H1 (cell line): ENCODE measurements around the gene XPO5. TPM values are rescaled to one million over a fixed set of nuclear protein-coding genes. Genes with fewer than 3 reads are reported as not detected.

Experiments used
- CTCF ChIA-PET: fragments of 300-600 bp; sonication (Branson Sonifier 250); formaldehyde crosslinking; loops from one replicate; lab custom pipeline; 2021; ENCODE audit not compliant: partially characterized antibody; lab: Charles Lee
- POLR2A ChIA-PET: fragments of 300-600 bp; sonication (Branson Sonifier 250); formaldehyde crosslinking; loops from one replicate; lab custom pipeline; 2021; ENCODE audit warnings: inconsistent platforms; ENCODE audit not compliant: partially characterized antibody; lab: Charles Lee
- DNase-seq, 2 experiments: peaks; one replicate each; pipeline versions ENCODE4 v3.0.0 to v3.0.0-alpha.2; 2010 to 2022; ENCODE audit warnings: low spot score in 2 of 2, low read depth in 1 of 2, mixed read lengths in 1 of 2
- FAIRE-seq: peaks from 2 replicates; lab custom pipeline; 2011; peaks lifted over from hg19 to GRCh38; lab: Jason Lieb, UNC
- H2AFZ ChIP-seq: 2 replicates; pipeline ENCODE4 v1.8.1; 2012; ENCODE audit warnings: low read length, inconsistent platforms
- H2AK5ac ChIP-seq: 2 replicates; pipeline ENCODE4 v1.6.1; 2013; ENCODE audit warnings: low read depth, low read length
- H2BK120ac ChIP-seq: replicated peaks from 2 replicates; pipeline ENCODE3; 2013; ENCODE audit warnings: low read depth, low read length, inconsistent platforms
- H2BK12ac ChIP-seq: 2 replicates; pipeline ENCODE4 v1.6.1; 2013; ENCODE audit warnings: low read depth, low read length
- H2BK15ac ChIP-seq: 2 replicates; pipeline ENCODE4 v1.6.1; 2013; ENCODE audit warnings: low read length
- H2BK20ac ChIP-seq: 2 replicates; pipeline ENCODE4 v1.6.1; 2013; ENCODE audit warnings: low read length
- H2BK5ac ChIP-seq: 2 replicates; pipeline ENCODE4 v1.6.1; 2013; ENCODE audit warnings: low read depth, low read length
- H3K14ac ChIP-seq: 2 replicates; pipeline ENCODE4 v1.6.1; 2013; ENCODE audit warnings: inconsistent platforms; ENCODE audit not compliant: insufficient read length
- H3K18ac ChIP-seq: 2 replicates; pipeline ENCODE4 v1.6.1; 2013; ENCODE audit warnings: low read length; ENCODE audit errors: extremely low read depth
- H3K23ac ChIP-seq: 2 replicates; pipeline ENCODE4 v1.6.1; 2013; ENCODE audit warnings: inconsistent platforms; ENCODE audit not compliant: insufficient read length
- H3K23me2 ChIP-seq: 2 replicates; pipeline ENCODE4 v1.6.1; 2013; ENCODE audit warnings: low read depth, low read length
- H3K27ac ChIP-seq: 2 replicates; pipeline ENCODE4 v1.6.1; 2011; ENCODE audit warnings: low read depth, low read length, inconsistent platforms
- H3K27me3 ChIP-seq, 4 experiments: replicated peaks in 1 of 4; 1 replicate in 1 of 4; 2 replicates in 3 of 4; pipeline versions ENCODE4 v1.6.1 to v1.8.1; 2011 to 2013; ENCODE audit warnings: low read length in 3 of 4, mild to moderate bottlenecking in 3 of 4, inconsistent platforms in 2 of 4, mixed read lengths in 2 of 4, moderate library complexity in 1 of 4; ENCODE audit not compliant: control insufficient read depth in 3 of 4, insufficient read depth in 3 of 4; ENCODE audit errors: extremely low read depth in 1 of 4
- H3K36me3 ChIP-seq, 4 experiments: 2 replicates each; pipeline versions ENCODE4 v1.6.1 to v1.8.1; 2011 to 2013; ENCODE audit warnings: mild to moderate bottlenecking in 4 of 4, low read length in 3 of 4, moderate library complexity in 2 of 4, control low read depth in 1 of 4, inconsistent platforms in 1 of 4; ENCODE audit not compliant: insufficient read depth in 4 of 4, control insufficient read depth in 2 of 4
- H3K4ac ChIP-seq: replicated peaks from 2 replicates; pipeline ENCODE3; 2013; ENCODE audit warnings: low read length, low read depth, mixed read lengths, inconsistent platforms; ENCODE audit not compliant: insufficient read length
- H3K4me1 ChIP-seq, 4 experiments: replicated peaks in 1 of 4; 1 replicate in 1 of 4; 2 replicates in 3 of 4; pipeline versions ENCODE4 v1.6.1 to v1.8.1; 2011 to 2013; ENCODE audit warnings: low read length in 3 of 4, inconsistent platforms in 2 of 4, mixed read lengths in 1 of 4; ENCODE audit not compliant: insufficient read depth in 4 of 4, control insufficient read depth in 3 of 4
- H3K4me2 ChIP-seq, 2 experiments: 2 replicates each; pipeline versions ENCODE4 v1.6.1 to v1.8.1; 2011 to 2013; ENCODE audit warnings: low read depth in 2 of 2, low read length in 2 of 2, control low read depth in 1 of 2, inconsistent platforms in 1 of 2, mild to moderate bottlenecking in 1 of 2; ENCODE audit not compliant: insufficient read depth in 1 of 2
- H3K4me3 ChIP-seq, 4 experiments: fragments of 200-600, 300-600 bp in 1 of 4; sonication (generic), shearing (Covaris generic), sonication (Bioruptor Twin) in 1 of 4; 2 replicates each; pipeline versions ENCODE4 v1.5.1 to v1.8.1; 2011 to 2016; ENCODE audit warnings: low read length in 4 of 4, low read depth in 3 of 4, control low read depth in 2 of 4, inconsistent platforms in 2 of 4, mild to moderate bottlenecking in 2 of 4, mixed read lengths in 1 of 4, moderate library complexity in 1 of 4; ENCODE audit not compliant: insufficient read depth in 2 of 4; ENCODE audit errors: extremely low read depth in 1 of 4
- H3K56ac ChIP-seq: replicated peaks from 2 replicates; pipeline ENCODE3; 2013; ENCODE audit warnings: low read depth, mild to moderate bottlenecking, mixed read lengths, low read length, inconsistent platforms; ENCODE audit not compliant: insufficient read length
- H3K79me1 ChIP-seq: 2 replicates; pipeline ENCODE4 v1.6.1; 2013; ENCODE audit warnings: low read depth, low read length, control low read depth
- H3K79me2 ChIP-seq, 2 experiments: 2 replicates each; pipeline versions ENCODE4 v1.6.1 to v1.8.1; 2012 to 2013; ENCODE audit warnings: low read length in 2 of 2, mild to moderate bottlenecking in 2 of 2, inconsistent platforms in 1 of 2; ENCODE audit not compliant: insufficient read depth in 2 of 2, control insufficient read depth in 1 of 2
- H3K9ac ChIP-seq, 4 experiments: replicated peaks in 1 of 4; 1 replicate in 1 of 4; 2 replicates in 3 of 4; pipeline versions ENCODE4 v1.6.1 to v1.8.1; 2011 to 2013; ENCODE audit warnings: low read depth in 3 of 4, low read length in 3 of 4, control low read depth in 2 of 4, mild to moderate bottlenecking in 2 of 4, moderate library complexity in 2 of 4, inconsistent platforms in 1 of 4; ENCODE audit errors: extremely low read depth in 1 of 4
- H3K9me3 ChIP-seq, 2 experiments: 2 replicates each; pipeline versions ENCODE4 v1.6.1 to v1.8.1; 2012 to 2013; ENCODE audit warnings: mild to moderate bottlenecking in 2 of 2, moderate library complexity in 2 of 2, control low read depth in 1 of 2, inconsistent platforms in 1 of 2, low read depth in 1 of 2, low read length in 1 of 2, mixed read lengths in 1 of 2; ENCODE audit not compliant: insufficient read depth in 2 of 2
- H4K20me1 ChIP-seq, 2 experiments: replicated peaks in 1 of 2; 2 replicates each; pipeline versions ENCODE3 to v1.8.1; 2011 to 2013; ENCODE audit warnings: inconsistent platforms in 2 of 2, low read length in 2 of 2, mild to moderate bottlenecking in 1 of 2; ENCODE audit not compliant: insufficient read depth in 2 of 2, control insufficient read depth in 1 of 2
- H4K5ac ChIP-seq: 2 replicates; pipeline ENCODE4 v1.6.1; 2013; ENCODE audit warnings: low read length, low read depth, mixed read lengths, inconsistent platforms; ENCODE audit not compliant: insufficient read length
- H4K8ac ChIP-seq: 2 replicates; pipeline ENCODE4 v1.8.0; 2013; ENCODE audit warnings: mild to moderate bottlenecking, moderate library complexity, low read length, inconsistent platforms; ENCODE audit not compliant: insufficient read depth; ENCODE audit errors: extremely low read depth
- H4K91ac ChIP-seq: replicated peaks from 2 replicates; pipeline ENCODE3; 2013; ENCODE audit warnings: low read length, mixed read lengths, inconsistent platforms; ENCODE audit not compliant: insufficient read length
- BACH1 ChIP-seq: IDR thresholded peaks from 2 replicates; pipeline ENCODE4 v1.6.1; 2012; ENCODE audit warnings: low read length, improper control_type of control experiment
- CEBPB ChIP-seq: IDR thresholded peaks from 2 replicates; pipeline ENCODE4 v1.6.1; 2012; ENCODE audit warnings: low read depth, low read length
- EGR1 ChIP-seq: IDR thresholded peaks from 2 replicates; pipeline ENCODE4 v1.6.1; 2011; ENCODE audit warnings: low read depth, low read length, borderline replicate concordance
- EZH2 ChIP-seq: fragments of 200-600 bp; sonication (generic); IDR thresholded peaks from 2 replicates; pipeline ENCODE4 v1.7.1; 2012; ENCODE audit warnings: low read depth, mild to moderate bottlenecking, moderate library complexity, low read length, inconsistent platforms; ENCODE audit not compliant: severe bottlenecking
- JUN ChIP-seq: IDR thresholded peaks from 2 replicates; pipeline ENCODE4 v1.6.1; 2011; ENCODE audit warnings: low read depth, mild to moderate bottlenecking, improper control_type of control experiment, low read length
- JUND ChIP-seq: IDR thresholded peaks from 2 replicates; pipeline ENCODE4 v1.6.1; 2011; ENCODE audit warnings: mild to moderate bottlenecking, improper control_type of control experiment, low read length
- MAFK ChIP-seq: IDR thresholded peaks from 2 replicates; pipeline ENCODE4 v1.6.1; 2012; ENCODE audit warnings: low read depth, mild to moderate bottlenecking, improper control_type of control experiment, low read length
- RFX5 ChIP-seq: IDR thresholded peaks from 2 replicates; pipeline ENCODE4 v1.6.1; 2011; ENCODE audit warnings: low read depth, low read length, improper control_type of control experiment, borderline replicate concordance
- SAP30 ChIP-seq: fragments of 300-600 bp; sonication (generic); IDR thresholded peaks from 2 replicates; pipeline ENCODE4 v1.7.1; 2012; ENCODE audit warnings: low read length, moderate library complexity, mild to moderate bottlenecking, inconsistent platforms; ENCODE audit not compliant: insufficient read depth, insufficient replicate concordance
- SIRT6 ChIP-seq: IDR thresholded peaks from one replicate; pipeline ENCODE4 v1.7.1; 2012; ENCODE audit warnings: low read length, inconsistent platforms
- TBP ChIP-seq: IDR thresholded peaks from 2 replicates; pipeline ENCODE4 v1.6.1; 2011; ENCODE audit warnings: low read depth, low read length, improper control_type of control experiment
- TCF12 ChIP-seq: IDR thresholded peaks from 2 replicates; pipeline ENCODE4 v1.6.1; 2011; ENCODE audit warnings: low read depth, mild to moderate bottlenecking, low read length
- WGBS, 2 experiments: shearing (Covaris generic) in 1 of 2; methylation state at CpG; one replicate each; pipeline versions ENCODE4 v1.1.6 to v1.1.7; 2013 to 2015; ENCODE audit warnings: low lambda C conversion rate in 2 of 2, mixed read lengths in 2 of 2, inconsistent platforms in 1 of 2, low coverage in 1 of 2, missing lambda C conversion rate in 1 of 2; ENCODE audit not compliant: insufficient replicate concordance in 2 of 2, insufficient coverage in 1 of 2, insufficient read length in 1 of 2; ENCODE audit errors: extremely low coverage in 1 of 2, missing lambda C conversion rate in 1 of 2; 5-methylcytosine and 5-hydroxymethylcytosine counted together
- polyA plus RNA-seq, 7 experiments: library from polyadenylated mRNA; depleted of rRNA in 3 of 7; stranded (reverse) in 5 of 7; unstranded in 2 of 7; fragments of >200 nt in 5 of 7; fragments of 200-250 nt in 2 of 7; gene quantifications; 1 replicate in 5 of 7; 2 replicates in 1 of 7; 4 replicates in 1 of 7; pipeline versions ENCODE4 v1.2.1 to v1.2.3, GENCODE V29; 2011 to 2013; ENCODE audit warnings: missing spikeins in 2 of 7, mixed read lengths in 2 of 7
- total RNA-seq: library from RNA; stranded (reverse); fragmentation: NEBNext Ultra II Directional; extraction: Animal tissue kit (Norgen Biotek cat#: 25700); gene quantifications from 2 replicates; pipeline ENCODE4 v1.2.1, GENCODE V29; 2021
- TF ChIP-seq, protein P1 (sequence below): IDR thresholded peaks from 2 replicates; pipeline ENCODE4 v1.6.1; 2012; ENCODE audit warnings: inconsistent platforms

The XPO5 gene
- total and polyA plus RNA-seq, 2 of the 8 experiments (the other 6 are each of a cell fraction or from before 2014, with no cell fraction given), result 80.6 to 95.7 TPM

DNA sequence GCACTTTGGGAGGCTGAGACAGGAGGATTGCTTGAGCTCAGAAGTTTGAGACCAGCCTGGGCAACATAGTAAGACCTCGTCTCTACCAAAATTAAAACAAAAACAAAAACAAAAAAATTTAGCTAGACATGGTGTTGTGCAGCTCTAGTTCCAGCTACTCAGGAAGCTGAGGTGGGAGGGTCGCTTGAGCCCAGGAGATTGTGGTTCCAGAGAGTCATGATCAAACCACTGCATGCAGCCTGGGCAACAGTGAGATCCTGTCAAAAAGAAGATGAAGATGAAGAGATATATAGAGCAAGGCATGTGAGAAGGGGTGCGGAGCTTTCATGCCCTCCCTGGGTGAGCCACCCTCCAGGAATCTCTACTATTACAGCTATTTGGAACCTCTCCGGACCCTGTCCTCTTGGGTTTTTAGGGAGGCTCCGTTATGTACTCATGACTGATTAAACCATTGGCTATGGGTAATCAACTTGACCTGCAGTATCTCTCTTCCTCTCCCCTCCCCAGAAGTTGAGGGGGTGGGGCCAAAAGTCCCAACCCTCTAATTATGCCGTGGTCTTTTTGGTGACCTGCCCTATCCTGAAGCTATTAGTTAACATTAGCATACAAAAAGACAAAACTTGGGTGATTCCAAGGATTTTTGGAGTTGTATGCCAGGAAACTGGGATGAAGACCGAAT lies 9.2 kb upstream of the XPO5 start:
- Histone ChIP-seq H3K36me3 (peaks cover 3 to 33% (median 17%) of the 10 kb centered on the region in 4 experiments; a peak in 7 of 8 replicates), H3K27ac (no peak overlapping the region), H2BK5ac (no peak overlapping the region), H3K9ac (no peak overlapping the region), H3K23ac (no peak overlapping the region), H2BK15ac (no peak overlapping the region), H2BK20ac (no peak overlapping the region), H3K9me3 (no peaks in the 10 kb centered on the region), H2AK5ac (no peak overlapping the region), H3K79me2 (no peaks in the 10 kb centered on the region; a peak in 1 of 4 replicates), H3K4me2 (no peak overlapping the region), H3K79me1 (no peaks in the 10 kb centered on the region; the same call in 1 of the 2 replicates), H2BK12ac (no peak overlapping the region), H3K14ac (no peak overlapping the region), H3K56ac (no peak overlapping the region), H3K4me1 (no peaks in the 10 kb centered on the region), H3K27me3 (no peaks in the 10 kb centered on the region), H2AFZ (no peak overlapping the region), H4K91ac (no peak overlapping the region), H4K20me1 (peaks cover 0 to 5% of the 10 kb centered on the region in 2 experiments), H2BK120ac (no peak overlapping the region), H4K5ac (no peak overlapping the region), H3K4me3 (no peak overlapping the region), H3K4ac (no peak overlapping the region), H3K18ac (no peak overlapping the region), H4K8ac (no peak overlapping the region), H3K23me2 (no peaks in the 10 kb centered on the region)
- FAIRE-seq, result no peak
- DNase-seq, result no peak
- POLR2A ChIA-PET, result interaction anchor here (1.2 kb wide), 1 partner anchor 64 kb away, joined by 3 read pairs; no protein-coding TSS in a partner anchor
- TF ChIP-seq JUND (no peak), CEBPB (no peak), BACH1 (no peak), EZH2 (no peak), MAFK (no peak), TCF12 (no peak), JUN (no peak), TBP (no peak), EGR1 (no peak), SIRT6 (no peak), RFX5 (no peak), SAP30 (no peak)
- TF ChIP-seq, protein P1, sequence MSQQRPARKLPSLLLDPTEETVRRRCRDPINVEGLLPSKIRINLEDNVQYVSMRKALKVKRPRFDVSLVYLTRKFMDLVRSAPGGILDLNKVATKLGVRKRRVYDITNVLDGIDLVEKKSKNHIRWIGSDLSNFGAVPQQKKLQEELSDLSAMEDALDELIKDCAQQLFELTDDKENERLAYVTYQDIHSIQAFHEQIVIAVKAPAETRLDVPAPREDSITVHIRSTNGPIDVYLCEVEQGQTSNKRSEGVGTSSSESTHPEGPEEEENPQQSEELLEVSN, result no peak
- CTCF ChIA-PET, result interaction anchor here (1.0 to 1.8 kb wide), 3 partner anchors 9 to 26 kb away, joined by 3 to 4 read pairs (median 4); partner anchors contain the start of genes POLH and XPO5
- 87% methylated on average over 7 of the region's 7 CpGs; no CpG with 5 or more reads in 1 of the 2 experiments for WGBS, 2 experiments
